GM12892 (cell line): Measurements from ENCODE around the gene REPIN1.
A peak's percentile ranks its signal among the peaks of the same experiment; 100 is the strongest.

Experiments used
- DNase-seq: peaks from one replicate; pipeline ENCODE4 v3.0.0; 2011; ENCODE audit not compliant: insufficient read length
- FAIRE-seq: peaks from 2 replicates; lab custom pipeline; 2011; peaks lifted over from hg19 to GRCh38; lab: Jason Lieb, UNC
- POLR2A ChIP-seq: IDR thresholded peaks from 2 replicates; pipeline ENCODE4 v1.6.1; 2011; ENCODE audit warnings: low read depth, low read length, control low read depth
- POLR2AphosphoS5 ChIP-seq: IDR thresholded peaks from 2 replicates; pipeline ENCODE4 v1.6.1; 2011; ENCODE audit warnings: low read depth, low read length, control low read depth
- TAF1 ChIP-seq: IDR thresholded peaks from 2 replicates; pipeline ENCODE4 v1.6.1; 2011; ENCODE audit warnings: low read depth, mild to moderate bottlenecking, control low read depth, low read length, borderline replicate concordance

Gene REPIN1

DNA sequence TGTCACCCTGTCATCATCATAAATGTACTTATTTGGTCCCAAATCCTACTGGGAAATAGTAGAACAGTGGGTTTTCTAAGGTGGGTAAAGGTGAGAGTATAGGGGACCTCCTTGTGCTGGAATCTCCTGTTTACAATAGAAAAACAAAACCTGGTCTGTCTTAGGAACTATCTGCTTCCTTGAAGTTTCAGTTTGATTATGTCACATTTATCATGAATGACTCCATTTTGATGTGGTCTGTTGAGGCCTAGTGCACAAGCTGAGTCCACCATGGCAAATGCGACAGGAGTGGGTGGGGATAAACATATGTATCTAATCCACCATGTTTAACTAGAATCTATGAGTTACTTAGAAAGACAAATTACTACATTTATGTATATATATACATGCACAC is 13.0 kb upstream of the REPIN1 start:
- no peak for DNase-seq
- no peak for FAIRE-seq
- TF ChIP-seq POLR2AphosphoS5 (no peak), TAF1 (no peak), POLR2A (no peak)

DNA sequence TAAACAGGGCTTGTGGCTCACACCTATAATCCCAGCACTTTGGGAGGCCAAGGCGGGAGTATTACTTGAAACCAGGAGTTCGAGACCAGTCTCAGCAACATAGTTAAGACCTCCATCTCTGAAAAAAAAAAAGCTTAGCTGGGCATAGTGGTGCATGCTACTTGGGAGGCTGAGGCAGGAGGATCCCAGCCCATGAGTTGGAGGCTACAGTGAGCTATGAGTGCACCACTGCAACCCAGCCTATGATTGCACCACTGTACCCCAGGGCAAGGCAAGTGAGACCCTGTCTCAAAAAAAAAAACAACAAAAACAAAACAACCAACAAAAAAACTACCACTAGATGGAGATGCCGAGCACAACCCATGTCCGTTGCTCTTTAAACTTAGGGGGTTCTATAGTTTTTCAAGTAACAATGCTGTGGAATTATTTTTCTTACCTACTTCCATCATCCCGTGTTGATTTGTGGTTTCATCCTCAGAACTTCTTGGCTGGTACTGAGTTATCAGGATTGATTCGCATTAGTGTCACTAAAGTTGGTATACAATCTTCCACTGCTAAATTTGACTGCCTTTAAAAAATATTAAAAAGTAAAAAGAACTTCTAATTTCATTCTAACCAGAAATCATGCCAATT is 12.2 kb upstream of the REPIN1 start:
- TF ChIP-seq POLR2A: no peak
- TF ChIP-seq TAF1: no peak
- DNase-seq: no peak
- FAIRE-seq: peak; percentile 24

DNA sequence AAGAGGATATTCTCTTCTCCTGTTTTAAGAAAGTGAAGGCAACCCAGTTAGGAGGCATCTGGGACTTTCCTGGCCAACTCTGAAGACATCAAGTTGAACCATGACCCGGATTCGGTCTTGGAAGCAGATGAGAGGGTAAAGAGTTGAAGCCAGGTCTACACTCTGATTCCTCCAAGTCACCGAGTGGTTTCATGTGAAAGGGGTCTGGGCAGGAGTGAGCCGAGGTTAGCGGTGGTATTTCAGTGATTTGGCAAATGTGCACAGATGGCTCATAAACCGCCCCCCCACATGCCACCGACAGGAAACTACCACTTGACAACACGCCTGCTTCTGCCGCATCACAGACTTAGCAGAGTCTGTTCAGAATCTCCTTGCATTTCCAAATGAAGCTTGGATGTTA is 11.4 kb upstream of the REPIN1 start:
- no peak for TF ChIP-seq POLR2AphosphoS5
- no peak for TF ChIP-seq TAF1
- TF ChIP-seq POLR2A: no peak
- DNase-seq: no peak
- peak; percentile 82 for FAIRE-seq

DNA sequence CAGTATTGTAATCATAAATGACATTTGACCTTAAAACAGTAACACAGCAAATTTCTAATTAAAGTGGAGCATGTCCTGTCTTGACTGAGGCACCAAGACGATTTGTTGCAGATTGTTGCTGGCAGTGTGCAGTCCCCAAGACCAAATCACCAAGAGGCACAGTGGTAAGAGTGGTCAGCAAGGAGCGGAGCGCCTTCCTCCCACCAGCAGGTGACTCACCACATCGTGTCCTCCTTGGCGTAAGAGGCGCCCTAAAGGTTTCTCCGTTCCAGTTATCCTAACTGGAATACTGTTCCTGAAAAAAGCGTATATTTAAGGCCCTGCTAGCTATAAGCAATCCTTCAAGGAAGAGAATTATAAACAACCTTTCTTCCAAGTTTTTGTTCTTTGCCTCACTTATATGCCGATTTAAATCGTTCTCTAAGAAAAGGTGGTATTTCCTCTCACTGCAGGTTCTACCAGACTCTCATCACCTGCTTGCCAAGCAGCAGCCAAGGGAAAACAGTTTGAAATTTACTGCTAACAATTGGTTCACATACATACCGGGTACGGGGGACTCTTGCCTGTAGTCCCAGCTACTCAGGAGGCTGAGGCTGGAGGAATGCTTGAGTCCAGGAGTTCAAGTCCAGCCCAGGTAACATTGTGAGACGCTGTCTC is 10.7 kb upstream of the REPIN1 start:
- no peak for DNase-seq
- TF ChIP-seq POLR2A (no peak), POLR2AphosphoS5 (no peak), TAF1 (no peak)
- FAIRE-seq: no peak

DNA sequence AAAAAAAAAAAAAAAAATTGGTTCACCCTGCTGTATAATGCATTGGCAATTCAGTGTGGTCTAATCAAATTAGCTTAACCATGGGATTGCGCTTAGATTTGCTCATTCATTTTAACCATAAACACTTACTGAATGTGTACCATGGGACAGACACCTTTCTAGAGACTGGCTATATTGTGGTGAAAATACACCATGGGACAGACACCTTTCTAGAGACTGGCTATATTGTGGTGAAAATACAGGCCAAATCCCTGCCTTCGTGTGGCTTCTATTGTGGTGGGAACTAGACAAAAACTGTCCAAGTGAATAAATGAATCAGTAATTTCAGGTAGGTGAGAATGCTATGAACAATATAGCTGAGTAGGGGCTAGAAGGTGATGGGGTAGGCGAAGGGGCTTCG is 10.2 kb upstream of the REPIN1 start:
- FAIRE-seq: no peak
- DNase-seq: no peak
- TF ChIP-seq TAF1 (no peak), POLR2AphosphoS5 (no peak), POLR2A (no peak)

DNA sequence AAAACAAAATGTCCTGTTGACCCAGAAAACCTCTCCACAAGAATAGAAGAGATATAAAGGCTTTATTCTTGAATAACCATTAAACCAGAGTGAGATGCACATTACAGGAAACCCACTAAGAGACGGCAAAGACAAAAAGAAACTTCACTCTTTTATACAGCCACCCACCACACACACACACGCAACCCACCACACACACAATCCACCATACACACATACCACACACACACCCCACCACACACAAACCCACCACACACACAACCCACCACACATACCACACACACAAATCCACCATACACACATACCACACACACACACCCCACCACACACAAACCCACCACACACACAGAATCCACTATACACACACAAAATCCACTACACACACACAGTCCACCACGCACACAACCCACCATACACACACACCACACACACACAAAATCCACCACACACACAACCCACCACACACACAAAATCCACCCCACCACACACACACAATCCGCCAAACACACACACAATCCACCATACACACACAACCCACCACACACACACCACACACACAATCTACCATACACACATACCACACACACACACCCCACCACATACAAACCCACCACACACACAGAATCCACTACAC is 9.5 kb upstream of the REPIN1 start:
- TF ChIP-seq POLR2AphosphoS5: no peak
- peak; percentile 83 for FAIRE-seq

DNA sequence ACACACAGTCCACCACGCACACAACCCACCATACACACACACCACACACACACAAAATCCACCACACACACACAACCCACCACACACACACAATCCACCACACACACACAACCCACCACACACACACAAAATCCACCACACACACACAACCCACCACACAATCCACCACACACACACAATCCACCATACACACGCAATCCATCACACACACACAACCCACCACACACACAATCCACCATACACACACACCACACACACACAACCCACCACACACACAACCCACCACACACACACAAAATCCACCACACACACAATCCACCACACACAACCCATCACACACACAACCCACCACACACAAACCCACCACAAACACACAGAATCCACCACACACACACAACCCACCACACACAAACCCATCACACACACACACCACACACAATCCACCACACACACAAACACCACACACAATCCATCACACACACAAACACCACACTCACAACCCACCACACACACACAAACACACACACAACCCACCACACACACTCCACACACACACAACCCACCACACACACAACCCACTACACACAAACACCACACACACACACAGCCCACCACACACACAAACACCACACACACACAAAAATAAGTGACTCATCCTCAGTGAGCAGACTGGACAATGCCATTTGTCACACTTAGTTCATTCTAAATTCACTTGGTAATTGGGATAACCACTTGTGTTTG is 8.8 kb upstream of the REPIN1 start:
- TF ChIP-seq POLR2A: no peak
- no peak for TF ChIP-seq POLR2AphosphoS5
- DNase-seq (no peak), FAIRE-seq (peak; percentile 67)

More for the DNA sequence above, 9.5 kb upstream of the REPIN1 start:
- DNase-seq: no peak

DNA sequence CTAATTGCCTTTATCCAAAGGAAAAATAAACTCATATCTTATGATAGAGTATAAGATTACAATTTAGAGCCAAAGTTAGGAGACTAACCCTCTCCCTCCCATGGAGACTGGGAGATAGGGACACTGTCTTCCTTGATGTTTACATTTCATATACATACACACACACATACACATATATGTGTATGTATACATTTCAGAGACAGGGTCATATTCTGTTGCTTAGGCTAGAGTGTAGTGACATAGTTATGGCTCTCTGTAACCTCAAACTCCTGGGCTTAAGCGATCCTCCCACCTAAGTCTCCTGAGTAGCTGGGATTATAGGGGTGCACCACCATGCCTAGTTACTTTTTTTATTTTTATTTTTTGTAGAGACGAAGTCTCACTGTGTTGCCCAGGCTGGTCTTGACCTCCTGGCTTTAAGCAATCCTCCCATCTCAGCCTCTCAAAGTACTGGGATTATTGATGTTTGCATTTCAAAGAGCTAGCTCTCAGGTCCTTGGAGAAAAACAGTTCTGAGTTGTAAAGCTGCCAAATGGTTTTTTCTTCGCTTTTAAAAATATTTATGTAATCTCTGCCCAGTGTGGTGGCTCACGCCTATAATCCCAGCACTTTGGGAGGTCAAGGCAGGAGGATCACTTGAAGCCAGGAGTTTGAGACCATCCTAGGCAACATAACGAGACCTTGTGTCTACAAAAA is 8.1 kb upstream of the REPIN1 start:
- DNase-seq: no peak
- no peak for FAIRE-seq
- TF ChIP-seq POLR2A: no peak
- no peak for TF ChIP-seq TAF1
- TF ChIP-seq POLR2AphosphoS5: no peak

DNA sequence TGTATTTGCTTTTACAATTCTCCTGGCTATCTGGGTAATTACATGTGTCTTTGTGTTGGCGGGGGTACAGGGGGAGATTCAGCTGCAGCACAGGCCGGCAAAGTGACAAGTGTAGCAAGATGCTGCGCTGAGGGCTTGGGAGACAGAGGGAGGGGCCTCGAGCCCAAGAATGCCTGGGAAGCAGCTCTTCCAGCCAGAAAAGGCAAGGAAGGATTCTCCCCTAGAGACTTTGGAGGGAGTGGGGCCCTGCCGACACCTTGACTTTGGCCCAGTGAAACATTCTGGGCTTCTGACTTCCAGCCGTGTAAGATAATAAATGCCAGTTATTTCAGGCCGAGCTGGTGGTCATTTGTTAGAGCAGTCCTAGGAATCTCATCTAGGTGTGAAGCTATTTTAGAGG is 7.2 kb upstream of the REPIN1 start:
- no peak for FAIRE-seq
- TF ChIP-seq POLR2A (no peak), POLR2AphosphoS5 (no peak)
- DNase-seq: no peak

DNA sequence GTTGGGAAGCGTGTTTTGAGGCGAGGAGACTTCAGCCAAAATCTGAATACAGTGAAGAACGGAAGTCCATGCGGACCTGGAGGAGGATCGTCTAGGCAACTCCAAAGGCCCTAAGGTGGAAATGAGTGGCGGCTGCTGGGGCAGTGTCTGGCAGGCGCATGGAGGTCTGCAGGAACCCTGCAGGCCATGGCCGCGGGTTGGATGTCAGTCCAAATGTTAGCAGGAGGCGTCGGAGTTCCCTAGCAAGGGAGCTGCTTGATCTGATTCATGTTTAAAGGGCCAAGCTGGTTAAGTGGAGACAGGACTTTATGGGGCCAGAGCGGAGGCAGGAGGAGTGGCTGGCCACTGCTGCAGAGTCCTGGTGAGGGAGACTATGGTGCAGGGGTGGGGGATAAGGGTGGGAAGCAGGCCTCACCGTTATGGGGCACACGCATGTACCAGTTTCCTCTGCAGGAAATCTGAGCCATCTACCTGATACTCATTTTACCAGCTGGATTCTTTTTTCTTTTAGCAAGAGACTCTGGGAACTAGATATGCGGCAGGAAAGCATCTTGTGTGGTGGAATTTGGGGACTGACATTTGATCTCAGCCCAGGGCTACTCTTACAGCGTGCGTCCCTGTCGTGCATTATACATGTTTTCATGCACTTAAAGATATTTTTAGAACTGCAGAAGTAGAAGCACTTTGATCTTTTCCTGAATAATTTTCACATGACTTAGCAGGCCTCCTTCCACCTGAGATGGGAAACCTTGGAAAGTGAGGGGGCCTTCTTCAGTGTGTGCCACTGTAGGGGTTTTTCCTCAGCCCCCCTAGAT is 6.6 kb upstream of the REPIN1 start:
- FAIRE-seq (no peak), DNase-seq (no peak)
- TF ChIP-seq POLR2AphosphoS5 (no peak), POLR2A (no peak), TAF1 (no peak)

DNA sequence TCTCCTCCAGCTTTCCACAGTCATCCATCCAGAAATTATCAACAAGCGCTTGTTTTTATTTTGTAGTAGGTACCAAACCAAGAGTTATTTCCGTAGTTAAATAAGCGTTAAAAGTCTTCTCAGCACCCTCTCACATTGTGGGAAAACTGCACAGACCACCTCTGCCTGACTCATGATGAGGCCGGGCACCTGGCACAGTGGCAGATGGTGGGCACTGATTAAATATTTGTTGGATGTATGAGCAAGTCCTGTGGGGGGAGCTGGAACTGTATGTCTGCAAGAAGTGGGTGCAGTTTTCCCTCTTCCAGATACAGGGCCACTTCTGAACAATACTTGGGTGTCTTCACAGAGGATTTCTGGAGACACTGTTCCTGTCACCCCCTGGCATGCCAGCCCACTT is 5.3 kb upstream of the REPIN1 start:
- no peak for TF ChIP-seq POLR2AphosphoS5
- TF ChIP-seq POLR2A: no peak
- TF ChIP-seq TAF1: no peak
- DNase-seq (no peak), FAIRE-seq (no peak)

DNA sequence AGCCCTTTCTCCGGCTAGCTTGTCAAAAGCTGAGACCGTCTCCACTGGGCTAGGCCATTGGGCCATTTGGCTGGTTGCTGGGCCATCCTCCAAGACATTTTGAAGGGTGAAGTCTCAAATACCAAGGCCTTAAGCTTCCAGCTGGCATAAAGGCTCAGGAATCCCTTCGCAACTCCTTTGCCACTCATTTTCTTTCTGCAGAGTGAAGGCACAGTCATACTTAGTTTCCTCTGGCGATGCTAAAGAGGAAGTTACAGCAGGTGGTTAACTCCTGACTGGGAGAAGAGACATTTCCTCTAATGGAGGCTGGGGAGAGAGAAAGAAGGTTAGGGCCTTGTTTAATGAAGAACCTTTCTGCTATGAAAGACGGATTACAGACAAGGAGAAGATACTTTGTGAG is 4.8 kb upstream of the REPIN1 start:
- DNase-seq (no peak), FAIRE-seq (peak; percentile 68)
- TF ChIP-seq POLR2AphosphoS5: no peak
- TF ChIP-seq TAF1: no peak
- TF ChIP-seq POLR2A: no peak
